GM12873 (cell line): ENCODE data around the gene DQX1.

Experiments used
- CTCF ChIP-seq: IDR thresholded peaks from 2 replicates; pipeline ENCODE4 v1.5.1; 2012; ENCODE audit warnings: low read depth, mild to moderate bottlenecking, moderate library complexity, low read length, control low read depth; ENCODE audit not compliant: insufficient read depth; ENCODE audit errors: missing control alignments

DQX1 gene

GRCh38 chr2:74528600-74529356 lies 2.7 kb upstream of the DQX1 start:
- TF ChIP-seq CTCF = peak; percentile 37

GRCh38 chr2:74527741-74528140 lies 1.7 kb upstream of the DQX1 start:
- TF ChIP-seq CTCF = no peak

- no peak for TF ChIP-seq CTCF
Observed at GRCh38 chr2:74526649-74527230, 709 bp upstream of the DQX1 start.

GRCh38 chr2:74524955-74525716 lies 895 bp downstream of the DQX1 start:
- TF ChIP-seq CTCF = no peak

- no peak for TF ChIP-seq CTCF
Observed at GRCh38 chr2:74524005-74524404, 2.0 kb downstream of the DQX1 start.

GRCh38 chr2:74522516-74522915 lies 3.5 kb downstream of the DQX1 start:
- no peak for TF ChIP-seq CTCF

GRCh38 chr2:74516650-74517049 lies 9.4 kb downstream of the DQX1 start:
- TF ChIP-seq CTCF = no peak
